Uterus (tissue), 4 donors: ENCODE results near the gene IL21. TPM values are rescaled to one million over a fixed set of nuclear protein-coding genes. Genes with fewer than 3 reads are reported as not detected.

Source experiments
- DNase-seq, 2 donors: peaks; one replicate each; pipeline ENCODE4 v3.0.0-alpha.2; 2019 to 2020
- H3K27ac ChIP-seq, 2 donors: fragments of 200-600 bp; sonication (generic); 1 replicate in 1 of 2; 2 replicates in 1 of 2; pipeline ENCODE4 v1.5.1; 2016 to 2018
- H3K27me3 ChIP-seq, 2 donors: fragments of 200-600 bp; sonication (generic); one replicate each; pipeline ENCODE4 v1.5.1; 2018 to 2019; ENCODE audit warnings: control low read depth in 1 of 2
- H3K36me3 ChIP-seq, 2 donors: fragments of 200-600 bp; sonication (generic); one replicate each; pipeline ENCODE4 v1.5.1; 2019; ENCODE audit warnings: control low read depth in 1 of 2
- H3K4me1 ChIP-seq, 2 donors: fragments of 200-600 bp; sonication (generic); one replicate each; pipeline ENCODE4 v1.5.1; 2018 to 2019; ENCODE audit warnings: control low read depth in 1 of 2
- H3K4me3 ChIP-seq, 2 donors: fragments of 200-600 bp; sonication (generic); 1 replicate in 1 of 2; 2 replicates in 1 of 2; pipeline ENCODE4 v1.5.1; 2018 to 2019; ENCODE audit warnings: mild to moderate bottlenecking in 1 of 2
- H3K9me3 ChIP-seq, 2 donors: fragments of 200-600 bp; sonication (generic); one replicate each; pipeline ENCODE4 v1.5.1; 2019; ENCODE audit warnings: control low read depth in 1 of 2
- POLR2A ChIP-seq, 2 donors: fragments of 450-650 bp; IDR thresholded peaks; one replicate each; pipeline ENCODE4 v1.6.1; 2016; ENCODE audit warnings: antibody characterized with exemption in 2 of 2, mild to moderate bottlenecking in 1 of 2, moderate library complexity in 1 of 2
- intact Hi-C: fragments of 100-400 bp; cut with DNase I; formaldehyde crosslinking; loops from one replicate; pipeline ENCODE4 v1.15.1; 2023; ENCODE audit warnings: low total_unique reads
- total RNA-seq, 4 donors: library from RNA; depleted of rRNA in 3 of 4; stranded (reverse); fragments of >200 nt in 3 of 4; gene quantifications; one replicate each; pipeline versions ENCODE4 v1.1.0 to v1.2.4, GENCODE V29; 2014 to 2023
- TF ChIP-seq, protein P1 (sequence below), 4 experiments: fragments of 200-600 bp in 2 of 4; fragments of 450-650 bp in 2 of 4; sonication (generic) in 2 of 4; IDR thresholded peaks; one replicate each; pipeline ENCODE4 v1.5.1; 2016 to 2019; ENCODE audit warnings: antibody characterized with exemption in 4 of 4, mild to moderate bottlenecking in 2 of 4, moderate library complexity in 1 of 4
- donor health status: DM: yes; HTN: yes; CAD: no.

The IL21 gene
- total RNA-seq, 4 donors from 2014 or later = not detected

DNA sequence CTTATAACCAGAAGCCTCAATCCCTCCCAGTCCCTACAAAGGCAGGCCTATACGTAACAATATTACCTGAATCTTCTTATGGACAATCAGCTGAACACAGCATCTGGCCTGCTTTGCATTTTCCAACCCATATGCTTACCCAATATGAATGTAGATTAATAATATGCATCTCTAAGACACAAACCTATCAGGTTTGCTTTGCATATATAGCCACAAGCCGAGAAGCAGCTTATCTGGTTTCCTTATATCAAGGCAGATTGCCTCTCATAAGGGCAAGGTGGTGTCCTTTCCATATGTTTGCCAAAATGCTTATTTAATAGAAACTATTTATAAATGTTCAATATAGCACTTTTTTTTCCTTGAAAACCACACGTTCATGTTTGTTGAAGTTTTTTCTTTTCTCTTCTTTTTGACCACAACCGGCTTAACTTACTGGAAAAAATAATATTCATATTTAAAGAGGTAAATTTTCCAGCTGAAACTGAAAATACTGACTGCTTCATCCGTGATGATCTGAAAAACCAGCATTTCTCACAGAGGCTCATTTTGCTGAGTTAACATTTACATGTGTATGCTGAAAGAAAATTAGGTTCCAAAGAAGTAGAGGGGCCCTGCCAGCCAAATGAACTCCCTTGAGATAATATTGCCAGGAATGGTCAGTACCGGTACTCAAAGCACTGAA lies 3.8 kb downstream of the IL21 start:
- no peaks in the 10 kb centered on the region for H3K9me3 ChIP-seq
- no peaks in the 10 kb centered on the region for H3K4me1 ChIP-seq
- no peaks in the 10 kb centered on the region for H3K27me3 ChIP-seq
- DNase-seq = no peak
- intact Hi-C loops = no loop called here
- H3K27ac ChIP-seq = no peak overlapping the region
- no peaks in the 10 kb centered on the region for H3K36me3 ChIP-seq
- TF ChIP-seq POLR2A (IDR thresholded peaks at IDR 0.05) = no peak
- TF ChIP-seq, protein P1, sequence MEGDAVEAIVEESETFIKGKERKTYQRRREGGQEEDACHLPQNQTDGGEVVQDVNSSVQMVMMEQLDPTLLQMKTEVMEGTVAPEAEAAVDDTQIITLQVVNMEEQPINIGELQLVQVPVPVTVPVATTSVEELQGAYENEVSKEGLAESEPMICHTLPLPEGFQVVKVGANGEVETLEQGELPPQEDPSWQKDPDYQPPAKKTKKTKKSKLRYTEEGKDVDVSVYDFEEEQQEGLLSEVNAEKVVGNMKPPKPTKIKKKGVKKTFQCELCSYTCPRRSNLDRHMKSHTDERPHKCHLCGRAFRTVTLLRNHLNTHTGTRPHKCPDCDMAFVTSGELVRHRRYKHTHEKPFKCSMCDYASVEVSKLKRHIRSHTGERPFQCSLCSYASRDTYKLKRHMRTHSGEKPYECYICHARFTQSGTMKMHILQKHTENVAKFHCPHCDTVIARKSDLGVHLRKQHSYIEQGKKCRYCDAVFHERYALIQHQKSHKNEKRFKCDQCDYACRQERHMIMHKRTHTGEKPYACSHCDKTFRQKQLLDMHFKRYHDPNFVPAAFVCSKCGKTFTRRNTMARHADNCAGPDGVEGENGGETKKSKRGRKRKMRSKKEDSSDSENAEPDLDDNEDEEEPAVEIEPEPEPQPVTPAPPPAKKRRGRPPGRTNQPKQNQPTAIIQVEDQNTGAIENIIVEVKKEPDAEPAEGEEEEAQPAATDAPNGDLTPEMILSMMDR (IDR thresholded peaks at IDR 0.05) = no peak
- no peak overlapping the region for H3K4me3 ChIP-seq

DNA sequence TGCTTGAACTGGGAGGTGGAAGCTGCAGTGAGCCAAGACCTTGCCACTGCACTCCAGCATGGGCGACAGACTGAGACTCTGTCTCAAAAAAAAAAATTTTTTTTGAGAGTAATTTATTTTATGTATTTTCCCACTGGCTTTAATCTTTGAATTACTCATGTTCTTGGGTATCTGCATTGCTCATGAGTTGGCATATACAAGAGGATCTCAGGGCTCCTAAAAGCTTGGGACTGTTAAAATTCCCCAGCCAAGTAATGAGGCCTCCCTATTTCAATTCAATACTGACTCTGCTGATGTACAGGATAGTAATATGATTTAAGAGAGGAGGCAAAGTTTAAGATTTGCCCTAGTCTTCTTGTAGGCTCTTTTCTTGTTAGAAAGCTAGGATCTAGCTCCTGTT lies 6.2 kb downstream of the IL21 start:
- Histone ChIP-seq H3K36me3 (no peaks in the 10 kb centered on the region), H3K4me1 (no peaks in the 10 kb centered on the region), H3K9me3 (no peaks in the 10 kb centered on the region), H3K27me3 (no peaks in the 10 kb centered on the region), H3K27ac (no peak overlapping the region), H3K4me3 (no peak overlapping the region)
- TF ChIP-seq, protein P1 (IDR thresholded peaks at IDR 0.05) = no peak
- TF ChIP-seq POLR2A (IDR thresholded peaks at IDR 0.05) = no peak
- DNase-seq = no peak
- intact Hi-C loops = no loop called here

DNA sequence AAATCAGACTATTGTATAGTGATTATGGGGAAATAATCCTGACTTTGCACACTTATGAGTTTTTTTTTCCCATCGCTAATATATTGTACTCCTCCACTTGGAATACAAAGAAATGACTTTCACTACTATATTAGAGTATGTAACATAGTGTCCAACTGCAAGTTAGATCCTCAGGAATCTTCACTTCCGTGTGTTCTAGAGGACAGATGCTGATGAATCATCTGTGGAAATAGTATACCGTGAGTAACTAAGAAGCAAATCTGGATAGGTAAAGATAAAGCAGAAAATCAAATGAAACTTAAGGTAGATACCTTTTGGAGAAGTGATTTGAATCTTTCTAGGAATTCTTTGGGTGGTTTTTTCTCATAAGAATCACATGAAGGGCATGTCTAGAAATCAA lies 8.3 kb downstream of the IL21 start:
- H3K9me3 ChIP-seq = no peaks in the 10 kb centered on the region
- TF ChIP-seq POLR2A (IDR thresholded peaks at IDR 0.05) = no peak
- TF ChIP-seq, protein P1 (IDR thresholded peaks at IDR 0.05) = no peak
- H3K4me3 ChIP-seq = no peak overlapping the region
- no peaks in the 10 kb centered on the region for H3K36me3 ChIP-seq
- DNase-seq = no peak
- no peak overlapping the region for H3K27ac ChIP-seq
- intact Hi-C loops = no loop called here
- H3K27me3 ChIP-seq = no peaks in the 10 kb centered on the region
- no peaks in the 10 kb centered on the region for H3K4me1 ChIP-seq

DNA sequence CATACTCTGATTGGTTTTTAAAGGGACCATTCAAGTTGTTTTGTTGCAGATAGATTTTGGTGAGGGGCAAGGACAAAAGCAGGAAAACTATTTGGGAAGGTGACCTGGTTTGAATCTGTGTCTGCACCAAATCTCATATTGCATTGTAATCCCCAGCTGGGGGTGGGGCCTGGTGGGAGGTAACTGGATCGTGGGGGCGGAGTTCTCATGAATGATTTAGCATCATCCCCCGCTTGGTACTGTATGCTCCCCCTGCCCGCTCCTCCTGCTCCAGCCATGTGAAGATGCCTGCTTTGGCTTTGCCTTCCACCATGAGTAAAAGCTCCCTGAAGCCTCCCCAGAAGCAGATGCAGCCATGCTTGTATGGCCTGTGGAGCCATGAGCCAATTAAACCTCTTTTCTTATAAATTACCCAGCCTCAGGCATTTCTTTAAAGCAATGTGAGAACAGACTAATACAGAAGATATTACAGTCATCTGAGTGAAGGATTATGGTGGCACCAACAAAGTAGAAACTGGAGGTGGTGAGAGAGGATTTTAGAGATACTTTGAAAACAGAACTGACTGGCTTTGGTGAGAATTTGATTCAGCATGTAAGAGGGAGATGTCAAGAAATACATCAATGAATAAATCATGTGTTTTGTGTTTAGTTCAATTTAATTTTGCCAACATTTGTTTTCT lies 14.4 kb downstream of the IL21 start:
- Histone ChIP-seq H3K27ac (no peak overlapping the region), H3K4me1 (no peaks in the 10 kb centered on the region), H3K27me3 (no peaks in the 10 kb centered on the region), H3K4me3 (no peak overlapping the region), H3K9me3 (no peaks in the 10 kb centered on the region), H3K36me3 (no peaks in the 10 kb centered on the region)
- TF ChIP-seq, protein P1 (IDR thresholded peaks at IDR 0.05) = no peak
- TF ChIP-seq POLR2A (IDR thresholded peaks at IDR 0.05) = no peak
- no peak for DNase-seq
- intact Hi-C loops = no loop called here

DNA sequence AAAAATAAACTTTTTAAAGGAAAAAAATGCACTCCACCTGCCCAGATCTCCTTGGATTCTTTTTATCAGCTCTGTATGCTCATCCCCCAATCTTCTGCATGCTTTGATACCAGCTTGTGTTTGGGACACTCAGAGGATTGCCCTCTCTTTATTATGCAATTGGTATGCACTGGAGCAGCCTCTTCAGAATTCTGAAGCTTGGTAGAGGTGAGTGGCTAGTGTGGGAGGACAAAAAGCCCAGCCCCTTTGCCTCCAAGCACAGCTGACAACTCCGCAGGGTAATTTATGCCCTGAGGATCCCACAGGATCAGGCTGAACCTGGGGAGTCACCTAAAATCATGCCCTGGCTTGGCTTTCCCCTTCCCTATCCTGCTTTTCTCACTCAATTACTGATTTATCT lies 16.7 kb downstream of the IL21 start:
- Histone ChIP-seq H3K27me3 (no peaks in the 10 kb centered on the region), H3K4me3 (no peak overlapping the region), H3K9me3 (no peaks in the 10 kb centered on the region), H3K27ac (no peak overlapping the region), H3K4me1 (no peaks in the 10 kb centered on the region), H3K36me3 (no peaks in the 10 kb centered on the region)
- DNase-seq = no peak
- intact Hi-C loops = no loop called here
- TF ChIP-seq, protein P1 (IDR thresholded peaks at IDR 0.05) = no peak
- no peak for TF ChIP-seq POLR2A (IDR thresholded peaks at IDR 0.05)
